Hypothalamus (tissue), 51 donors: ENCODE measurements around the gene TMEM185B.
A peak's percentile ranks its signal among the peaks of the same experiment; 100 is the strongest.
"Not testable (repeated sequence)": the region's sequence is repeated elsewhere in the genome, so short reads cannot be mapped to it uniquely, and the experiment has no call there.

Experiments used
- DNase-seq, 51 donors: peaks; one replicate each; lab custom pipeline; 2025; lab: John Stamatoyannopoulos, UW

Gene TMEM185B

DNA sequence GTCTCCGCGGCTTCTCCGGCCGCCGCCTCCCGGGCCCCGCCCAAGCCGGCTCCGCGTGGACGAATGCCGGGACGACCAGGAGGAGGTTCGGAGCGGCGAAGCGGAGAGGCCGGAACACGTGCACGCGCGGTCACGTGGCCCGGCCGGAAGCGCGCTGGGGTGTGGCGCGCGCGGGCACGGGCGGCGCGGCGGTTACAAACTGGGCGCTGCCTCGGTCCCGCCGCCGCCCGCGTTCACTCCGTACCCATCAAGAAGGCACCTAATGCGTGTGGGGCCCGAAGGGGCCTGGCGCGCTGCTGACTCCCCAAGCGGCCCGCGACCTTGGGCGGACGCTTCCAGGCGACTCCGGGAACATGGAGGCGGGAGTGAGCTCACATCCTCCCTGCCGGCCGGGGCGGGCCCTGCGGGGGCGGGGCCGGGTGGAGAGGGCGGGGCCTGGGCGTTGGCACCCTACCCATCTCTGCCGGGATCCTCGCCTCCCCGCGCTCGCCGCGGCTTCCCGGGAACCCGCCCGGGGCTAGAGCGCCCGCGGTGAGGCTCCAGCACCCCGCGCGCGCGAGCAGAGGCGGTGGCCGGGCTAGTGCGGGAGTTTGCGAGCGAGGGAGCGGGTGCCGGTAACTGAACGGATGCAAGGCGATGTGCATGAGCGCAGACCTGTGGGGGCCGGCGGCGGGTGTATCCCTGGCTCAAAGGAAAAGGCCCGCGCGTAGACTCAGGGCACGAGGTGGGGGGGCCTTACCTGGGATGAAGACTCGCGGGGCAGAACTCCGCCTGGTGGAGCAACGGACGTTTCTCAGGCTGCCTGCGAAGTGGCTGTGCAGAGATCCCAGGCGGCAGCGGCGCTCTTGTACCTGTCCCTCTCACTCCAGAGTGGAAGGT lies at the start of gene TMEM185B:
Gene TMEM185B, minus strand, starts transcription at position 367 of the 879 bp plus-strand sequence. CDS start 424 bp downstream, outside the sequence.
- DNase-seq, result peak; percentile 21 to 93 (median 80)

DNA sequence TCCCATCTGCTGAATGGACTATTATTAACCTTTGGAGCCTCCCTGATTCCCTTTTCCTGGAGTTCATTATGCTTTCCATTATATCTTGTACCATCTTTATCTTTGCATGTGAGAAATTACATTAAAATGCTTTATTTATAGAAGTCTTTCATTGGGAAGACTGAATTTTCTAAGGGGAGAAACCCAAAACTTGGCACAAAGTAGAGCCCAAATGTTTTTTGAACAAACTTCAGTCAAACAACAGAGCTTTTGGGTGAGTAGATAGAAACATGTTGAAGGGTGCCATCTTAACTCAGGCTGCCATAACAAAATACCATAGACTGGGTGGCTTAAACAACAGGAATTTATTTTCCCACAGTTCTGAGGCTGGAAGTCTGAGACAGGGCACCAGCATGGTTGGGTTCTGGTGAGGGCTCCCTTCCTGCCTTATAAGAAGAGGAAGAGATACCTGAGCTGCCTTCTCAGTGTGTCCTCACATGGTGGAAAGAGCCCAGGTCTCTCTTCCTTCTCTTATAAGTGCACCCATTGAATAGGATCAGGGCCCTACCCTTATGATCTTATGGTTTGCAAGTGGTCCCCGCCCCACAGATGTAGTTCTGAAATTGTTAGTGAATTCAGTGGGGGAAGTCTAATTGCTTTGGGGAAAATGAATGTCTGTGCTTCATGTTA lies 48.6 kb upstream of the TMEM185B start:
- DNase-seq, result no peak

DNA sequence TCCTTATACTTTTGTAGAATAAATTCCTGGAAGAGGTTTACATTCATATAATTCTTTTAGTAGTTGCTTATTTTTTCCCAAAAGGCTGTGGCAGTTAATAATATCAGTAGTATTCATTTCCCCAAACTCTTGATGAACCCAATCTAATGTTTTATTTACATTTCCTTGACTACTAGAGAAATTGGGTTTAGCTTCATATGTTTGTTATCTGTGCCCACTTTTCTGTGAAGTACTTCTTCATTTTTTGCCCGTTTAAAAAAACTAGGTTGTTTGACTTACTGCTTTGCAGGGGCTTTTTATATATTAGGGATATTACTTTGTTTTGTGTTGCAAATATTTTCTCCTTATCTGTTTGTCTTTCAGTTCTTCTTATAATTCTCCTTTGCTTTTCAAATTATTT lies 46.6 kb upstream of the TMEM185B start:
- DNase-seq, result no peak

DNA sequence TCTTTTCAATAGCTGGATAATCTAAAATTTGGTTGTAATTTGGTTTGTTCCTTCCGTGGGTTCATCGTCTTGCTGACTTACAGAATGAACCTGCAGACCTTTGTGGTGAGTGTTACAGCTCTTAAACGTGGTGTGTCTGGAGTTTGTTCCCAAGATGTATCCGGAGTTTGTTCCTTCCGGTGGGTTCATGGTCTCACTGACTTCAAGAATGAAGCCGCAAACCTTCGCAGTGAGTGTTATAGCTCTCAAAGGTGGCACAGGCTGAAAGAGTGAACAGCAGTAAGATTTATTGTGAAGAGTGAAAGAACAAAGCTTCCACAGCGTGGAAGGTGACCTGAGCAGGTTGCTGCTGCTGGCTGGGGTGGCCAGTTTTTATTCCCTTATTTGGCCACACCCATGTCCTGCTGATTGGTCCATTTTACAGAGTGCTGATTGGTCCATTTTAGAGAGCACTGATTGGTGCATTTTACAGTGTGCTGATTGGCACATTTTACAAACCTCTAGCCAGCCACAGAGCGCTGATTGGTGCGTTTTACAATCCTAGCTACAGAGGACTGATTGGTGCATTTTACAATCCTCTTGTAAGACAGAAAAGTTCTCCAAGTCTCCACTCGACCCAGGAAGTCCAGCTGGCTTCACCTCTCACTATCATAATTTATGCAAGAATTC lies 46.0 kb upstream of the TMEM185B start:
- DNase-seq, result no peak

GRCh38 chr2:120267348-120267747 lies 44.1 kb upstream of the TMEM185B start:
- no peak for DNase-seq

DNA sequence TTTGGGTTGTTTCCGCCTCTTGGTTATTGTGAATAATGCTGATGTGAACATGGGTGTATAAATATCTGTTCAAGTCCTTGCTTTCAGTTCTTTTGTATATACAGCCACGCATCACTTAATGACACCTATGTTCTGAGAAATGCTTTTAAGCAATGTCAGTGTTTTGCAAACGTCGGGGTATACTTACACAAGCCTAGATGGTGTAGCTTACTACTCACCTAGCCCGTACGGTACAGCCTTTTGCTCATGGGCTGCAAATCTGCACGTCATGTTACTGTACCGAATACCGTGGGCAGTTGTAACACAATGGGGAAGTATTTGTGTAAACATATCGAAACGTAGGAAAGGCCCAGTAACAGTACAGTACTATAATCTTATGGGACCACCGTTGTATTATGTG lies 41.8 kb upstream of the TMEM185B start:
- DNase-seq, result no peak

GRCh38 chr2:120262761-120263428 lies 39.7 kb upstream of the TMEM185B start:
- DNase-seq, result no peak

GRCh38 chr2:120262150-120262549 lies 39.0 kb upstream of the TMEM185B start:
- DNase-seq, result no peak

DNA sequence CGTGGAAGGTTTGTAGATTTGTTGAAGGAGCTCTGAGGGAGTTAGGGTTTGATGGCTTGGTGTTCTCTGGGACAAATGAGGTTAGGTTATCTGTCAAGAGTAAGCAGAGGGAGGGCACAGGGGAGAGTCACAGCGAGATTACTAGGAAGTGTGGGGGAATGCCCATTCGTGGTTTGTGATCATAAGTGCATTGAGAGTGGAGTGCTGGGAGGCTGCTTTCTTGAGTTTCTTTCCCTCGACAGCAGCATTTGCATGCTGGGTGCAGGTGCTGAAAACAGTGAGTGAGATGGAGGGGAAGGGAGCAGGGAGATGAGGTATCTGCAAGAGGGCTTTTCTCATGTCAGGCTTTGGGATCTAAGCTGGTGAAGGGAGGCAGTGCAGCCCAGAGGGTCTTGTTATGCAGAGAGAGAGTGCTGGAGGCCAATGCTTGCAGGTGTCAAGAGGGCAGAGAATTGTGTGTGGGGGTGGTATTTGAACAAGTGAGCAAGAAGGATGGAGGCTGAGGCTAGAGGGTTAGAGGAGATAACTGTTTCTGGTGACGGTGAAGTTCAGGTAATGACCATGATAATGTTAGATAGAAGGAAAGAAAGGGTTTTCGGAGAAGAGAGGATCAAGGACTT lies 38.3 kb upstream of the TMEM185B start:
- DNase-seq, result no peak

- no peak for DNase-seq
Measured at GRCh38 chr2:120260736-120261135, 37.5 kb upstream of the TMEM185B start.

- not testable (repeated sequence) for DNase-seq
Measured at GRCh38 chr2:120259939-120260338, 36.7 kb upstream of the TMEM185B start.

DNA sequence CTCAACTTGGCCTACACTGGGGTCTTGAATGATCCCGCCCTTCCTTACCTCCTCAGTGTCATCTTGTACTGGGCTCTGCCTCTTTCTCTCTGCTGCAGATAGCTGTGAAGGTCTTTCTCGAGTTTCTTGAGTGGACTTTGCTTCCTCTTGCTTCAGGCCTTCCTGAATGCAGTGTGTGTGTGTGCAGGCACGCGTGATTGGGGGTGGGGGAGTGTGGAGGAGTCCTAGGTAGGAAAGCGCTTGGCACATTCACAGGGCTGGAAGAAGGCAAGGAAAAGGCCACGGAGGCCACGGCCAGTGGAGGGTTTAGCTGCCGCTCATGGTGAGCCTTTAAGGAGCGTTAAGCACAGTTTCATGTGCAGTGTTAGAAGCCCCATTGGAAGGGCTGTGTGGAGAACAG lies 35.0 kb upstream of the TMEM185B start:
- DNase-seq, result no peak

DNA sequence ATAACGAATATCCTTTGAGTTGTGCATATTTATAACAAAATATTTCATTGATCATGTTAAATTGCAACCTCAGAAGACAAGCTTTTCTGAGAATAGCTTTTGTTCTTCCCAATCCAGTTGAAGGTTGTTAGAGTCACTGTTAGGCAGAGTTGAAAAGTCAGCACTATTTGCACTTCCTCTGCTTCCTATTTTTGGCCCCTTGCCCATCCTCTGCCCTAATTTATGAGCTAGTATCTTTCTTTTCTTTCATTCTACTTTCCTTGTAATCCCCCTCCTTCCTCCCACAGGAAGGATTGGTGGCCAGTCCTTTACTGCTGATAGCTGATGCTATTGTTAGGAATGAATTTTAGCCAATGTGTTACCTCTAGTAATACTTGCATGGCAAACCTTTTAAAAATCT lies 34.3 kb upstream of the TMEM185B start:
- DNase-seq, result no peak

DNA sequence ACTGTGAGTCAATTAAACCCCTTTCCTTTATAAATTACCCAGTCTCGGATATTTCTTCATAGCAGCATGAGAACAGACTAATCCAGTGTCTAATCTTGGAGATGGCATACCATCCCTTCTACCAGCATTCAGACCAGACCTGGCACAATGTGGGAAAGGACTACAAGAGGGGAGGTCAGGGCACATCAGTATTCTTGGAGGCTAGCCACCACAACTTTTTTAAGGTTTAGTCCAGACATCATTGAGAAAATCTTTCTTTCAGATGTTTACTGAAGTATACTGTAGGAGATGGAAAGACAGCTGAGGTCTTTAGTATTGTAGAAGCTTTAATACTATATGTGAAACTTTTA lies 33.4 kb upstream of the TMEM185B start:
- no peak for DNase-seq

DNA sequence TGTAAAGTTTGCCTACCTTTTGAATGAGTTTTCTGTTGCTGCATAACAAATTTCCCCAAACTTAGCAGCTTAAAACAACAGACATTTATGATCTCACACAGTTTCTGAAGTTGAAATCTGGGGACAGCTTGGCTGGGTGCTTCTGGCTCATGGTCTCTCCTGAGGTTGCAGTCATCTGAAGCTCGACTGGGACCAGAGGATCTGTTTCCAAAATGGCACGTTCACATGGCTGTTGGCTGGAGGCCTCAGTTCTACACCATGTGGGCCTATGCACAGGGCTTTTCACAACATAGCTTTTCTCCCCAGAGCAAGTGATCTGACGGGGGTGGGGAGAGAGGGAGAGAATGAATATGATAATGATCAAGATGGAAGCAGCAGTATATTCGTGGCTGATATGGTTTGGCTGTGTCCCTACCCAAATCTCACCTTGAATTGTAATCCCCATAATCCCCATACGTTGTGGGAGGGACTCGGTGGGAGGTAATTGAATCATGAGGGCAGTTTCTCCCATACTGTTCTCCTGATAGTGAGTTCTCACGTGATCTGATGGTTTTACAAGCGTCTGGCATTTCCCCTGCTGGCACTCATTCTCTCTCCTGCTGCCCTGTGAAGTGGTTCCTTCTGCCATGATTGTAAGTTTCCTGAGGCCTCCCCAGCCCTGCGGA lies 32.9 kb upstream of the TMEM185B start:
- DNase-seq, result no peak

DNA sequence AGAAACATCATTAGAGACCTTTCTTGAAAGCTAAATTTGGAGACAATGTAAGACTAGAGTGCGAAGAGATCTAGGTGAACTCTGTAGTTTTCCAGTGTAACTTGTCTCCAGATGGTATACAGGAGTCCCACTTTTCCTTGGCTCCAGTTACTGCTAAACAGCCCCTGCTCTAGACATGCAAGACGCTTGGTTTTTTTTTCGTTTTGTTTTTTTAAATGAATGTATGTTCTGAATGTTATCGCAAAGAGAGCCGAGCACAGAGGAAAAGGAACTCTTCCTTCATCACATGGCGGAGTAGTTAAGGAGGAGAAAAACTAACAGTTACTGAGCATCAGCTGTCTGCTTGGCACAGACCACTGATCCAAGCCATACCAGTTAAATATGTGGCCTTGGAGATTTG lies 31.9 kb upstream of the TMEM185B start:
- no peak for DNase-seq

DNA sequence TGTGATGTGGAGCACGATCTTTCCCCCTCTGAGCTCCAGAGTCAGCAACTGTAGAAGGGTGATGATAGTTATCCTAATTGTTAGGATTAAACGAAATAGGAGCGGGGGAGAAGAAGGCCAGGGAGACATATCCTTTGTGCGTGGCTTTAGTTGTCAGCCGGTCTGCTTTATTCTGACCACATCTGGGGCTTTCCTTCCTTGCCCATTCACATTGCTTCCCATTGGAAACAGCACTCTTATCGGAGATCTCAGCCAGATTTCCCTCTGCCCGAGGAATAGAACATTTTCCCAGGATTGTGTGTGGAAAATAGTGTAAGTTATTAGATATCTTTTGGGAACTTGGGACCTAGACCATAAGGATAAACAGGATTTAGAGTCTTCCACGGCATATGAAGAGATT lies 31.0 kb upstream of the TMEM185B start:
- no peak for DNase-seq

GRCh38 chr2:120253021-120253882 lies 30.1 kb upstream of the TMEM185B start:
- peak in 50 of 51 donors; percentile 35 to 91 (median 72) for DNase-seq
